ENCODE results near the gene PPP4R4. TPM values are rescaled to one million over a fixed set of nuclear protein-coding genes. Genes with fewer than 3 reads are reported as not detected.

PPP4R4 gene
- total RNA-seq, 1 donor from 2014 or later = 0.88 TPM

Other genes starting within 250 kb of the PPP4R4 start
- gene FAM181A, start 247.0 kb upstream of the PPP4R4 start, total RNA-seq = not detected in 2 replicates
- gene ASB2, start 197.8 kb upstream of the PPP4R4 start, total RNA-seq = 62.2 and 66.6 TPM in 2 replicates
- gene CCDC197, start 177.0 kb upstream of the PPP4R4 start, total RNA-seq = 0.15 TPM in 1 of 2 replicates, not detected in the other
- 2.9 and 3.3 TPM in 2 replicates for gene OTUB2, start 148.0 kb upstream of the PPP4R4 start, total RNA-seq
- gene DDX24, start 93.1 kb upstream of the PPP4R4 start, total RNA-seq = 206 and 208 TPM in 2 replicates
- gene IFI27L1, start 93.0 kb upstream of the PPP4R4 start, total RNA-seq = 32.2 and 32.4 TPM in 2 replicates
- 127 and 132 TPM in 2 replicates for gene IFI27, start 63.6 kb upstream of the PPP4R4 start, total RNA-seq
- gene IFI27L2, start 44.7 kb upstream of the PPP4R4 start, total RNA-seq = 68.1 and 74.2 TPM in 2 replicates
- gene SERPINA10, start 118.9 kb downstream of the PPP4R4 start, total RNA-seq = not detected in 2 replicates
- not detected in 2 replicates for gene SERPINA6, start 149.0 kb downstream of the PPP4R4 start, total RNA-seq
- gene SERPINA2, start 192.4 kb downstream of the PPP4R4 start, total RNA-seq = not detected in 2 replicates
- gene SERPINA1, start 214.3 kb downstream of the PPP4R4 start, total RNA-seq = 0.20 and 0.22 TPM in 2 replicates